Hematopoietic multipotent progenitor cell treated with erythropoietin and hydrocortisone succinate and interleukin-3 and kit ligand, for 6 days (in vitro differentiated cells): ENCODE measurements around the gene UTY.

Experiments
- DNase-seq: peaks from one replicate; pipeline ENCODE4 v3.0.0-alpha.2; 2015

The UTY gene

DNA sequence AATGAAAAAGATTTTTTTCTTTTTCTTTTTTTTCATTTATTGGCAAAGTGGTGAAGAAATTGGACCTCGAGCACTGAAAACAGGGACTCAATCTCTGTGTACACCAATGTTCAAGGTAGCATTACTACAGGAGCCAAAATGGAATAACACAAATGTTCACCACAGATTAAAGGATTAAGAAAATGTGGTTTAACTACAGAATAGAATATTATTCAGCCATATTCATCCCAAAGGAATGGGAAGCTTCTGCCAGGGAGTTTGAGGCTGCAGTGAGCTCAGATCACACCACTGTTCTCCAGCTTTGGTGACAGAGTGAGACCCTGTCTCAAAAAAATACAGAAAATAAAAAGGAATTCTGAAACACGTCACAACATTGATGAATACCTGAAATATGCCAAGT is 81.0 kb downstream of the UTY start:
- DNase-seq, result no peak

DNA sequence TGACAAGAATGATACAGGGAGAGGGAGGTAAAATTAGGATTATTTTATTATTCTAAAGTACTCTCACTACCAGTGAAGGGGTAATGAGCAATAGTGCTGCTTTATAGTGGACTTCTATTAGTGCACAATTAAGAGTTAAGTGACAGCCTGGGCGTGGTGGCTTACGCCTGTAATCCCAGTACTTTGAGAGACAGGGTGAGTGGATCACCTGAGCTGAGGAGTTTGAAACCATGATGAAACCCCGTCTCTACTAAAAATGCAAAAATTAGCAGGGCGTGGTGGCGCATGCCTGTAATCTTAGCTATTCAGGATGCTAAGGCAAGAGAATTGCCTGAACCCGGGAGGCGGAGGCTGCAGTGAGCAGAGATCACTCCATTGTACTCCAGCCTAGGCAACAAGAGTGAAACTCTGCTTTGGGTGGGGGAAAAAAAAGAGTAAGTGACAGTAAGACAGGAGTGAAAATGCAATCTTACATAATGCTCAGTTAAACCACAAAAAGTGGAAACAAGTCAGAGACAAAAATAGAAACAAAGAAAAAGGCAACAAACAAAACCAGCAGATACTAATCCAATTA is 98.6 kb downstream of the UTY start:
- DNase-seq, result peak; percentile 4

DNA sequence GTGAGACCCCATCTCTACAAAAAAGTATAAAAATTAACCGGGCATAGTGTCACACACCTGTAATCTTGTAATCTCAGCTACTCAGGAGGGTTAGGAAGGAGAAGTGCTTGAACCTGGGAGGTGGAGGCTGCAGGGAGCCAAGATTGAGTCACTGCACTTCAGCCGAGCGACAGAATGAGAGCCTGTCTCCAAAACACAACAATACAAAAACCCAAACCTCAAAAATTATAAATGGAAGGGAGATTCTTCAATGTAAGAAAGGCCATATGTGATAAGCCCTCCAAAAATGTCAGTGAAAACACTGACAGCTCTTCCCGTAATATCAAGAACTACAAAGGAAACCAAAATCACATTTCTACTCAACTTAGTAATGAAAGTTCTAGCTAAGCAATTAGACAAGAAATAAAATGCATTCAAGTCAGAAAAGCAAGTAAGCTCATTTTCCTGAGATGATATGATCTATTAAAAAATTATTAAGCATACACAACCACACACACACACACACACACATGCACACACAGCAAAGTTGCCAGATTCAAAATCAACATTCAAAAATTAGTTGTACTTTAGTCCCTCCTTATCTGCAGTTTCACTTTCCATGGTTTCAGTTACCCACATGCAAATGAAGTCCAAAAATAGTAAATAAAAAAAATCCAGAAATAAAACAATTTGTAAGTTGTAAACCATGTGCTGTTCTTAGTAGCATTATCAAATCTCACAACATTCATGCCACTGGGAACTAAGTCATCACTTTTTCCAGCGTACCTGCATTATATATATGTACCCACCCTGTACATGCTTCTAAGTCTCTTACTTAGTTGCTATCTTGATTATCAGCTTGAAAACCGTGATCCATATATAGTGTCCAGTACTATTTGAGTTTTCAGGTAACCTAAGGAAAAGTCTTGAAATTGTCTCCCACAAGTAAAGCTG is 108.7 kb downstream of the UTY start:
- DNase-seq, result no peak

DNA sequence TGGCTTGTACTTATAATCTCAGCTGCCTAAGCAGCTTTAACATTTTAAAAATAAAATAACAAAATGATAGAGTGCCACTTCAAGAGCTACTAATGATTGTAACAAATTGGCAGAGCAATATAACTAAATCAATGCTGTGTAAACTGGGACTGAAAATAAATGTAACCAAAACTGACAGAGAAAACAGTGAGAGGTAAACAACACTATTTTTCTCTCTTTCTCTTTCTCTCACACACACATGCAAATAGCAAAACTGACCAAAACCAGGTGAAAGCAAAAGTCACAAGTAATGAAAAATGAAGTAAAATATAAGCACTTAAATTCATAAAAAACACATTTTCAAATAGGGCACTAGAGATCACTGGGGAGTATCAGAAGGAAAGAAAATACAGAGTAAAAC is 109.6 kb downstream of the UTY start:
- DNase-seq, result no peak

DNA sequence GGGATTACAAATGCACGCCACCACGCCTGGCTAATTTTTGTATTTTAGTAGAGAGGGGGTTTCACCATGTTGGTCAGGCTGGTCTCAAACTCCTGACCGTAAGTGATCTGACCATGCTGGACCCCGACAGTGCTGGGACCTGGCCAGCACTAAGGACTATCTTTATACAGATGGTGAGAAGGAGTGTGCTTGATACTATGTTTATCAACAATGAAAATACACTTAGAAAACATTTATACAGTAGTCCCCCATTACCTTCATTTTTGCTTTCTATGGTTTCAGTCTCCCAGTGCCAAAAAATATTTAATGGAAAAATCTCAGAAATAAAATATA is 111.4 kb downstream of the UTY start:
- no peak for DNase-seq

DNA sequence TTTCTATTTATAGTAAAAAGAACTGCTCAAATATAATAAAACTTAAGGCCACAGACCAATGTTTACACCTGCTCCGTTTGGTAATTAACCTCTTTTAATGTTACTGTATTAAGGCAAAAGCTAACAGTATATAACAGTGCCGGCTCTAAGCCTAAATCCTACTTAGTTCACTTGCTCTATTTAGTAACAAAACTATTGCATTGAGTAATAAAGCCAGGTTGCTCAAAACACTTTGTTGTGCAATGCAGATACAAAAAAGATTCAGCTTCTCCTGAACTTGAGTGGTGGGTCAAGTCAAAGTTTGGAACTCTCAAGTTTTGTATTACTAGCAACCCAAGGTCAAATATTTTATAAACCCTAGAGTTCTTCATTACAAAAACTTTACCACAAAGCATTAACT is 116.2 kb downstream of the UTY start:
- peak; percentile 10 for DNase-seq

DNA sequence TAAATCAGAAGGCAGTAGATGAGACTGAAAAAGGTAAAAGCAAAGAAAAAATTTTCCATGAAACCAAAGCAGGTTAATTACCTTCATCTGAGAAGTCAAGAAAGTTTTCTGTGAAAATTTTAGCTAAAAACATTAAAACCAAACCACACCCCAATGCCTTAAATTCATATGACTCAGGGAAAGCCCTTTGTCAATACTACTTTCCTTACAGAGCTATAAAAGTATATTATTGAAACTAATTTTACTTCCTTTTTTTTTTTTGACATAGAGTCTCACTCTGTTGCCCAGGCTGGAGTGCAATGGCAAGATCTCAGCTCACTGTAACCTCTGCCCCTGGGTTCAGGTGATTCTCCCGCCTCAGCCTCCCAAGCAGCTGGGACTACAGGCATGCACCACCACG is 117.2 kb downstream of the UTY start:
- no peak for DNase-seq

DNA sequence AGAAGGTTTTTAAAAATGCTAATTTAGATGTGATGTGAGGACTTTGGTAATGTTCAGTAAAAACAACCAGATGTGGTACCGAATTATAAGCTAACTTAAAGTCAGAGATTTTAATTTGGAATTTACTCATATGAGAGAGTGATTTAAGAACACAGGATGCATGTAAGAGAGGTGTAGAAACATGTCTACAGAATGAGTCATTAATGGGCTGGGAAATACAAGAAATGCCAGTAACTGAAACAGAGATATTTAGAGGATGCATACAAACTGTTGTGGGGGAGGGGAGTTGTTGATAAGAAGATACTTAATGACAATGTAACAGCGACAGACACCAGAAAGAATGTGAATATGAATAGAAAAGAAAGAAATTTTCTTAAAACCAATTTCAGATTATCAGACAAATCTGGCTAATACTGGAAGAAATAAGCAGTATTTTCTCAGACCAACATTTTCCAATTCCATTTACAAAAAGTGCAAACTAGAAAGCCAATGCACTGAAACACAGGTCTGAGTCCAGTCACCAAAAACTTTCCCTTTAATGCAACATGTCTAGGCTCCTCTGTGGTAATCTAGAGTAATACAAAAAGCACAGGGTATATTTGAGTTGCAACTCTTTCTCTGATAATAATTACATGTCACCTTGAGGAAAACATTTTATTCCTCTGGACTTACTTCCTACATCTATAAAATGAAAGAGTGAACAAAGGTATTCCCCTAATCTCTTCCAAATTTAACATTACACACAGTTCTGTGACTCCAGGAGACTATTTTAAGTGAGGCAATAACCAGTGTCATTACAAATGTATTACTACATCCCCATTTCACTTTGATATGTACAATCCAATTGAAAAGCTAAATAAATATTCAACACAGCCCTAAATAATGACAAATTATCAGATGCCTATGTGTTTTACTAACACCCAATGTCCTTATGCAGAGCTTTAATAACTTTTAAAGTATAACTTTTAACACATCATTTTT is 117.9 kb downstream of the UTY start:
- DNase-seq, result peak; percentile 15

DNA sequence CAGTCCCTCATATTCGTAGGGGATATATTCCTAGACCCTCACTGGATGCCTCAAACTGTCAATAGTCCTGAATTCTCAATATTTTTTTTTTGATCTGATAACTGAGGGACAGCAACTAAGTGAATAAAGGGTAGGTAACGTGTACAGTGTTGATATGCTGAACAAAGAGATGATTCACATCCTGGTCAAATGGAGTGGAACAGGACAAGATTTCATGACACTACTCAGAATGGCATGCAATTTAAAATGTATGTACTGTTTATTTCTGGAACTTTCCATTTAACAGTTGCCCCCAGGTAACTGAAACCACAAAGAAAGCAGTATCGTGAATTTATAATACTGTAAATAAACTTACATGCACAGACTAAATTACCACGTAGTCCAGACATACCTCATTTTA is 128.4 kb downstream of the UTY start:
- DNase-seq, result no peak

DNA sequence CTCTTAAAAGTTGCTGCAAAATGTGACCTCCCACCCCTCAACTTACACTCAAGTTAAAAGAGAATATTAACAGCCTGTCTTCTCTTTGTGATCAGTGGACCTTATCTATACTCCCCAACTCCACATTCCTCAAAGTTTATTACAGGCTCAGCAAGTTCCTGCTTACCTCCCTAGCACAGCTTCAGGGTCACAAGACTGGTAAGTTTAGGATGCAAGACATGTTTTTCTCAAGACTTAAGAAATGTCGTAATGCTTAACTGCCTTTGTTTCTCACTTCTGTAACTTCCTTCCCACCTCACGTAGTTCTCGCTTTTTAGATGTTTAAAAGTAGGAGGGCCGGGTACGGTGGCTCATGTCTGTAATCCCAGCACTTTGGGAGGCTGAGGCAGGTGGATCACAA is 132.7 kb downstream of the UTY start:
- no peak for DNase-seq

DNA sequence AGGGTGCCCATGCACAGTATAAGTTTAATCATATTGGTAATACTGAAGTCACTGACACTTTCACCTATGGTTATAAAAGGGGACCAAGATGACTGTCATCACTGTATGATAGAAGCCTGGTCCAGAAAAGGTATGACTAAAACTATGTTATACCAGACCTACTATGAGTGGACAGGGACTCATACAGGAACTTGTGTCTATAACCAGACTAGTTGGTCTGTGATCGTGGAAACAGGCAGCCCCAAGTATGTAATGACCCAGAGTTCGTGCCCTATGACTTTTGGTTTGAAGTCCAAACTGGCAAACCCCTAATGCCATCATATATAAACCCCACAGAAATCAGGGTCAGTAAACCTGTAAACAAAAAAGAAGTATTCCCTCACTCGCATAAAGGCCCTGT is 134.3 kb downstream of the UTY start:
- DNase-seq, result no peak

DNA sequence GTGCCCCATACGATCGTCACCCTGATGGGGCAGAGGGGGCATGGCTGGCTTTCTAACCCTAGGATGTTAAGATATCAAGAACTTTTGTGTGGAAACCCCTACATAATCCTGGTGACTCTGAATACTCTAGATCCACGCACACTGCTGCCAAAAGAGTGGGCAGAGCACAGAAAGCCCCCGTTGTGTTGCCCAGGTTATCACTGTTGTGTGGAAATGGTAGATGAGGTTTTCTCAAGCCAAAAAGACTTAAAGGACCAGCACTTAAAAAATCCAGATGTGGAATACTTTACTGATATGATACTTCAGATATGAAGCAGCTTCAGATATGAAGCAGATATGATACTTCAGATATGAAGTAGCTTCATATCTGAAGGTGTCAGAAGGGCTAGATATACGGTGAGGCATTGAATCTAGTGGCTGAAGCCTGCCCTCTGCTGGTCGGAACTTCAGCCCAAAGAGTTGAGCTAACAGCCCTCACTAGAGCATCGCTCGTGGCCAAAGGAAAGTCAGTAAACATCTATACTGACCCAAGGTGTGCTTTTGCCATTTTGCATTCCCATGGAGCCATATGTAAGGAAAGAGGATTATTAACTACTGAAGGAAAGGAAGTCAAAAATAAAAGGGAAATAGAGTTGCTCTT is 136.4 kb downstream of the UTY start:
- DNase-seq, result peak; percentile 72

DNA sequence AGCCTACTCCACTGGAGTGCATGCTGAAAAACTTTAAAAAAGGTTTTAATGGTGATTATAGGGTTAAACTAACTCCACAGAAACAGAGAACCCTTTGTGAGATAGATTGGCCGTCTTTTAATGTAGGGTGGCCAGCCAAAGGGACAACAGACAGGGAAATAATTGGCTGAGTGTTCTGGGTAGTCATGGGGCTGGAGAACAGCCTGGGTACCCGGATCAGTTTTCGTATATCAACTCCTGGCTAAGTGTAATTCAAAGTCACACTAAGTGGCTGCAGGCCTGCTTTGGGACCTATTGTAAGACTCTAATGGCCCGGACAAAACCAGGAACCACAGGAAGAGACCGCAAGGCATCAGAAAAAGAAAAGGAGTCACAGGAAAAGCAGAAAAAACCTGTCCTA is 139.9 kb downstream of the UTY start:
- DNase-seq, result no peak

DNA sequence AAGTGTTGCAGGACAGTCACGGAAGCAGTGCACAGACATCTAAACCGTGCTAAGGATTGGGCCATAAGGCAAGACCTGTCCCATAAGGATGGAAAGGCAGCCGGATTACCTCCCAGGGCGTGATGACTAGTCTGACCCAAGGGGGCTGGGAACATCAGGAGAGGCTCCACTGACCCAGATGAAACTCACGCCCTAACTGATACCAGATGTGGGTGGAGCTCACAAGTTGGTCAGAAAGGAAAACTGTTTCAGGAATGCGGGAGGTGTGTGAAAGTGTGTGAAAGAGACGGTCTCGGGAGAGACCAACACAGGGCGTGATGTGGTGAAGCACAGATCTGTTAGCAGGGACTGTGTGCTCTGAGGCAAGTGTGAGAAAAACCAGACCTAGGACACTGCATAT is 140.5 kb downstream of the UTY start:
- no peak for DNase-seq

DNA sequence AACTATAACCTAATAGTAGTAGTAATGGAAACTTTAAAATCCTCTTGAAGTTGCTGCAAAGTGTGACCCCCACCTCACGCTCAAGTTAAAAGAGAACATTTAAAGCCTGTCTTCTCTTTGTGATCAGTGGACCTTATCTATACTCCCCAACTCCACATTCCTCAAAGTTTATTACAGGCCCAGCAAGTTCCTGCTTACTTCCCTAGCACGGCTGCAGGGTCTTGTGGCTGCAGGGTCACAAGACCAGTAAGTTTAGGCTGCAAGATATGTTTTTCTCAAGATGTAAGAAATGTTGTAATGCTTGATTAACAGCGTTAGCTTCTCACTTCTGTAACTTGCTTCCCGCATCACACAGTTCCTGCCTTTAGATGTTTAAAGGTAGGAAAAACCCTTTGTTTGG is 141.1 kb downstream of the UTY start:
- DNase-seq, result peak; percentile 24

DNA sequence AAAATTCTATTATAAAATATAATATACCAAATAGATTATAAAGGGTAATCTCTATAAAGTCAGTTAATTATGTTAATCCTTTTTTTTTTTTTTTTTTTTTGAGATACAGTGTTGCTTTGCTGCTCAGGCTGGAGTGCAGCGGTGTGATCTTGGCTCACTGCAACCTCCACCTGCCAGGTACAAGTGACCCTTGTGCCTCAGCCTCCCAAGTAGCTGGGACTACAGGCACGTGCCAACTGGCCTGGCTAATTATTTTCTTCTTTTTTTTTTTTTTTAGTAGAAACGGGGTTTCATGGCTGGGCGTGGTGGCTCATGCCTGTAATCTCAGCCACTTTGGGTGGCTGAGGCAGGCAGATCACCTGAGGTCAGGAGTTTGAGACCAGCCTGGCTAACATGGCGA is 141.9 kb downstream of the UTY start:
- DNase-seq, result no peak

DNA sequence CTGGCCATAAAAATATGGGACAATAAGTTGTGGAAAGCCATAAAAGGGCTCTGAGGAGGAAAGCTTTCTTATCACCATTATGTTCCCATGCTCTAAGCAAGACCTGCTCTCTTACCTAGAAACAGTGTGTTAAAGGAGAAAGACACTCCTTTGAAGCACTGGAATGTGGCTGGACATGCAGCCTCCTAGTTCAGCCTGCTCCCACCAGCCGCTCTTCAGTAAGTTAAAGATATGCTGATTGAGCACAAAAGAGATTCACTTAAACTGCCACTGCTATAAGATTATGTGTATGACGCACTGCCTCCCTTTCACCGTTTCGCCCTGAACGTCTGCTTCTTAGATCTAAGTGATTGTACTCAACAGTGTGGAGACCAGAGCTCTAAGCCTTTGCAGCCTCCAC is 146.0 kb downstream of the UTY start:
- DNase-seq, result no peak

DNA sequence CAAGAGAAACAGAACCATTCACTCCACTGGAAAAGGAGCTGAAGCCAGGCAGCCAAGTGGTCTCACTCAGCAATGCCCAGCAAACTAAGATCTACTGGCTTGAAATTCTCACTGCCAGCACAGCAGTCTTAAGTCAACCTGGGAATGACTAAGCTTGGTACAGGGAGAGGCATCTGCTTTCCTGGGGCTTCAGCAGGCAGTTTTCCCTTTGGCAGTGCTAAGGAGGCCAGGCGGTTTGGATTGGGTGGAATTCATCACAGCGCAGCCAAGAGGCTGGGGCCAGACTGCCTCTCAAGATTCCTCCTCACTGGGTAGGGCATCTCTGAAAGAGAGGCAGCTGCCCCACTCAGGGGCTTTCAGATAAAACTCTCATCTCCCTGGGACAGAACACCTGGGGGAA is 149.2 kb downstream of the UTY start:
- no peak for DNase-seq

DNA sequence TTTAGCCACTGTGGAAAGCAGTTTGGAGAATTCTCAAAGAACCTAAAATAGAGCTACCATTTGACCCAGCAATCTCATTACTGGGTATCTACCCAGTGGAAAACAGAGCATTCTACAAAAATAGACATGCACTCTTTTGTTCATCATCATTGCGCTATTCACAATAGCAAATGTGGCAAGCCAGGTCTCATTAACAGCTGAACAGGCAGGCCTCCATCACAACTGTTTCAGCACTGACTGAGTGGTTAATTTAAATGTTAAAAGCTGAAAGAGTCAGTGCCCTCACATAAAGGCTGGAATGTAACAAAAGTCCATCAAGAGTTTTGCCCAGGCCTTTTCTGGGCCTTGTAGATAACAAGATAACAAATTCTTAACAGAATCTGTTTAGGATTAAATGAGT is 166.9 kb downstream of the UTY start:
- no peak for DNase-seq

DNA sequence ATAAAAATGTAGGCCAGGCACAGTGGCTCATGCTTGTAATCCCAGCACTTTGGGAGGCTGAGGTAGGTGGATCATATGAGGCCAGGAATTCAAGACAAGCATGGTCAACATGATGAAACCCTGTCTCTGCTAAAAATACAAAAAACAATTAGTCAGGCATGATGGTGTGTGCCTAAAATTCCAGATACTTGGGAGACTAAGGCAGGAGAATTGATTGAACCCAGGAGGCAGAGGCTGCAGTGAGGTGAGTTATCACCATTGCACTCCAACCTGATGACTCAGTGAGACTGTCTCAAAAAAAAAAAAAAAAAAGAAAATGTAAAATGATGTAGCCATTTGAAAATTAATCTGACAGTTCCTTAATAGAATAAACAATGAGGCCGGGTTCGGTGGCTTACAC is 171.9 kb downstream of the UTY start:
- DNase-seq, result no peak

DNA sequence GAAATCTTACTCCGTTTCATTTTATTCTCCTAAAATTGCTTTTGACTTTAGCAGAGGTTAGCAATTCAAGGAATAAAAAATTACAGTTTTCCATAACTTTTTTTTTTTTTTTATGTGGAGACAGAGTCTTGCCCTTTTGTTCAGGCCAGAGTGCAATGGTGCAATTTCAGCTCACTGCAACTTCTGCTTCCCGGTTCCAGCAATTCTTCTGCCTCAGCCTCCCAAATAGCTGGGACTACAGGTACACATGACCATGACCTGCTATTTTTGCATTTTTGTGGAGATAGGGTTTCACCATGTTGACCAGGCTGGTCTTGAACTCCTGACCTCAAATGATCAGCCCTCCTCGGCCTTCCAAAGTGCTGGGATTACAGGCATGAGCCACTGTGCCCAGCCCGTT is 179.0 kb downstream of the UTY start:
- no peak for DNase-seq

DNA sequence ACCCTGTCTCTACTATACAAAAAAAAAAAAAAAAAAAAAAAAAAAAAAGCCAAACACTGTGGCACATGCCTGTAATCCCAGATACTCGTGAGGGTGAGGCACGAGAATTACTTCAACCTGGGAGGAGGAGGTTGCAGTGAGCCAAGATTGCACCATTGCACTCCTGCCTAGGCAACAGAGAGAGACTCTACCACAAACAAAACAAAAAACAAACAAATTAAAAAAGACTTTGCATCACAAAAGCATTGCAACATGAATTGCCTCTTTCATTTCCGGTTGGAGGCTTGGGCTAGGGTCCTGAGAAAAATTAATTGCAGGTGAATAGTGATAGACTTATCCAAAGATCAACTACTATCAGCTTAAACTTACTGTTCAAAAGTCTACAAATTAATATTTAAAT is 180.4 kb downstream of the UTY start:
- no peak for DNase-seq
